ENCODE data around the gene PFKP. TPM values are rescaled to one million over a fixed set of nuclear protein-coding genes. Genes with fewer than 3 reads are reported as not detected.

The PFKP gene
- total RNA-seq, 1 donor from 2014 or later = 196 TPM

DNA sequence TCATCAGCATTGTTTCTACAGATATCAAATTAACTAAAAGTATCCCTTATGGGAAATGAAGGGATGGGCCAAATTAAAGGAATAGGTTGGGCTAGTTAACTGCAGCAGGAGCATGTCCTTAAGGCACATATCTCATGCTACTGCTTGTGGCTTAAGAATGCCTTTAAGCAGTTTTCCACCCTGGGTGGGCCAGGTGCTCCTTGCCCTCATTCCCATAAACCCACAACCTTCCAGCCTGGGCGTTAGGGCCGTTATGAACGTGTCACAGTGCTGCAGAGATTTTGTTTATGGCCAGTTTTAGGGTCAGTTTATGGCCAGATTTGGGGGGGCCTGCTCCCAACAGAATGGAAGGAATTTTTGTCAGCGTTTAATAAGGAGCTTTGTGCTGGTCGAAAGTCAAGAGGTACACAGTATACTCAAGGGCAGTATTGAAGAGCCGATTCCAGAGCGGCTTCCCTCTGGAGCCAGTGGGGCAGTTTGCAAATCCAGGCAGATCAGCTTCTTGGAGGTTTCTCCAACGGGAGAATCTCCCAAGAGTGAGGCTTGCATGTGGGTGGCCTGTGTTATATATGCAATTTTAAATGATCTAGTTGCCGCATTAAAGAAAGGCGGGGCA, 7.7 kb downstream of the PFKP start:
- FAIRE-seq (no peak), DNase-seq (ENCODE audit: low read depth) (no peak)
- Histone ChIP-seq H3K36me3 (ENCODE audit: control insufficient read depth, insufficient read depth, low read length) (peaks cover 12% of the 10 kb centered on the region), H3K27me3 (ENCODE audit: control insufficient read depth, insufficient read depth, low read length) (no peaks in the 10 kb centered on the region), H3K4me3 (ENCODE audit: low read depth, low read length) (no peak overlapping the region)
- TF ChIP-seq, protein P1, sequence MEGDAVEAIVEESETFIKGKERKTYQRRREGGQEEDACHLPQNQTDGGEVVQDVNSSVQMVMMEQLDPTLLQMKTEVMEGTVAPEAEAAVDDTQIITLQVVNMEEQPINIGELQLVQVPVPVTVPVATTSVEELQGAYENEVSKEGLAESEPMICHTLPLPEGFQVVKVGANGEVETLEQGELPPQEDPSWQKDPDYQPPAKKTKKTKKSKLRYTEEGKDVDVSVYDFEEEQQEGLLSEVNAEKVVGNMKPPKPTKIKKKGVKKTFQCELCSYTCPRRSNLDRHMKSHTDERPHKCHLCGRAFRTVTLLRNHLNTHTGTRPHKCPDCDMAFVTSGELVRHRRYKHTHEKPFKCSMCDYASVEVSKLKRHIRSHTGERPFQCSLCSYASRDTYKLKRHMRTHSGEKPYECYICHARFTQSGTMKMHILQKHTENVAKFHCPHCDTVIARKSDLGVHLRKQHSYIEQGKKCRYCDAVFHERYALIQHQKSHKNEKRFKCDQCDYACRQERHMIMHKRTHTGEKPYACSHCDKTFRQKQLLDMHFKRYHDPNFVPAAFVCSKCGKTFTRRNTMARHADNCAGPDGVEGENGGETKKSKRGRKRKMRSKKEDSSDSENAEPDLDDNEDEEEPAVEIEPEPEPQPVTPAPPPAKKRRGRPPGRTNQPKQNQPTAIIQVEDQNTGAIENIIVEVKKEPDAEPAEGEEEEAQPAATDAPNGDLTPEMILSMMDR (IDR thresholded peaks at IDR 0.05; ENCODE audit: insufficient read depth, low read length, severe bottlenecking) = no peak

DNA sequence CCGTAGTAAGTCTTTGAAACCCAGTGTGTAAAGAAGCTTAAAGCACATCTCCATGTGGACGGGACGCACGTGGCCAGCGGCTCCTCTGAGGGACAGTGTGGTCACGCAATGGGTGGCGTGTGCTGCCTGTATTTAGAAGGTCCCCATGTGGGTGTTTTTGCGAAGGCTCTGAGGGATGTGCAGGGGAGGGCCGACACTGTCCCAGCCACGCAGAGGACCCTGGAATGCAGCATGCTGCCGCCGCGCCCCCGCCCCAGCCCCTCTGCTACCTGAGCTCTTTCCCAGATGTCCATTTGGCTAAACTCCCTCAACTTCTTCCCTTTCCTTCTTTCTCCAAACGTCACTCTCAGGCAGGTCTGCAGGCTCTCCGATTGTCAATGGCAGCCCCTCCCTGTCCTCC, 8.8 kb downstream of the PFKP start:
- TF ChIP-seq, protein P1 (IDR thresholded peaks at IDR 0.05; ENCODE audit: insufficient read depth, low read length, severe bottlenecking) = no peak
- Histone ChIP-seq H3K27me3 (ENCODE audit: control insufficient read depth, insufficient read depth, low read length) (no peaks in the 10 kb centered on the region), H3K4me3 (ENCODE audit: low read depth, low read length) (no peak overlapping the region), H3K36me3 (ENCODE audit: control insufficient read depth, insufficient read depth, low read length) (peaks cover 10% of the 10 kb centered on the region)
- FAIRE-seq (no peak), DNase-seq (ENCODE audit: low read depth) (no peak)

DNA sequence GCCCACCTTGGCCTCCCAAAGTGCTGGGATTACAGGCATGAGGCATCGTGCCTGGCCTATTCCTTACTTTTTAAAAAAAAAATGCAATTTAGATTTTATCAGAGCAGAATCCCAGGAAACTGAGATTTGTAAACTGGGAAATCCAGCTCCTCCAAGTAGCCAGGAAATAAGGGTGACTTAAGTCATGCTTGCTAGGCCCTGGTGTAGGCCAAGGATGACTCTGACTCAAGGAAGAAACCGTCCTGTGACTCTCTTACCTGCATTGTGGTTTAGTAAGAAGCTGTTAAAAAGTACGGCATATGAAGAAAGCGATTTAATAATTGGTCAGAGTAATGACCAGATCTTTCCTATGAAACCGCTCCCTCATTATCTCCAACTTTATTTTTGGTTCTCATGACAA, 10.2 kb downstream of the PFKP start:
- no peak for FAIRE-seq

DNA sequence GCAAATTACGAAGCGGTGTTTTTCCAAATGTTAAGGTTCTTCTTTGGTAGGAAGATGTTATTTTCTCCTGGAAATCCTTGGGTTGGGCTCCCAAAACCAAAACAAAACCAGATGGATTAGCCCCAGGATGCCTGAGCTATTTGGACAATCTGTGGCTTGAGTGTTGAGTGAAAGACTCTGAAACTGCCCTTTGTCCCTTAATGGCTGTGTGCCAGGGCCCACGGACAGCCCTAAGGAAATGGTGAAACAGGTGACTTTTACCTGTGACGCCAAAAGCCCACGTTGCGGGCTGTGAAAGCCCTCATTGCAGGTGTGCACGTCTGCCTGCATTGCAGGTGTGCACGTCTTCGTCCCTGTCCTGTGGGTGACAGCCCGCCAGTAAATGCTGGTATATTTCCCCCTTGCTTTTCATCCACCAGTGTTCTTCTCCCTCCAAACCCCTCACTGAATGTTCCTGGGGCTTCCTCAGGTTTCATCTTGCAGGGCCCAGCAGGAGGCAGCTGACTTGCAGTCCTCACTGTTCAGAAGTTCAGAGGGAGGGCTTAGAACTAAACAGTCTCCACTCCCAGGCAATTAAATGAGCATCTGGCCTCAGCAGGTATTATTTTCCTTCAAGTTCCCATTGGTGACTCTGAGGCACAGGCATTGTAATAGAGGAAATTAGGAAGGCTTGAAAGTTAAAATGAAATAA, 10.7 kb downstream of the PFKP start:
- no peak for FAIRE-seq
- peaks cover 13% of the 10 kb centered on the region for H3K36me3 ChIP-seq (ENCODE audit: control insufficient read depth, insufficient read depth, low read length)

More for the DNA sequence above, 10.2 kb downstream of the PFKP start:
- DNase-seq (ENCODE audit: low read depth) = no peak
- Histone ChIP-seq H3K4me3 (ENCODE audit: low read depth, low read length) (no peak overlapping the region), H3K27me3 (ENCODE audit: control insufficient read depth, insufficient read depth, low read length) (no peaks in the 10 kb centered on the region), H3K36me3 (ENCODE audit: control insufficient read depth, insufficient read depth, low read length) (peaks cover 15% of the 10 kb centered on the region)
- TF ChIP-seq, protein P1 (IDR thresholded peaks at IDR 0.05; ENCODE audit: insufficient read depth, low read length, severe bottlenecking) = no peak

DNA sequence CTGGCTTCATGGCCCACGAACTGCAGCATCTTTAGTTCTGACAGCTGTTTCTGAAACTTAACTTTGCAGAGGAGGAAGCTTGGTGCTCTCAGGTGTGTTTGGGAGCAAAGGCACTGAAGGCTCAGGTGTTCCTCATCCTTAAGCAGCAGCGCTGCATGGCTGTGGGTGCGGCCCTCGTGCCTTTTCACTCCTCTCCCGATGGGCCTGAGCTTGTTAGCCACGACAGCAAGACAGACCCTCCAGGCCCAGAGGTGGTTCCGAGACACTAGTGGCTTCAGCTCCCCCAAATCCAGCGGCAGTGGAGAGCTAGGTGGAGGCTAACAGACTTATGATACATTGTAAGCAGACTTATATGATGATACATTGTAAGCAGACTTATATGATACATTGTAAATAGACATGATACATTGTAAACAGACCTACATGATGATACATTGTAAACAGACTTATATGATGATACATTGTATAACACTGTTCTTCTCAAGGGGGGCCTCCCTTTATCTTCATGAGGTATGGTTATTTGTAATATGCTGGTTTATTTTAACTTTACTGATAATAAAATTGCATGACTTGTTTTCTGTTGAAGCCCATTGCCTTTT, 14.1 kb downstream of the PFKP start:
- peaks cover 15% of the 10 kb centered on the region for H3K36me3 ChIP-seq (ENCODE audit: control insufficient read depth, insufficient read depth, low read length)
- H3K27me3 ChIP-seq (ENCODE audit: control insufficient read depth, insufficient read depth, low read length) = no peaks in the 10 kb centered on the region
- peak; percentile 55 for DNase-seq (ENCODE audit: low read depth)
- no peak overlapping the region for H3K4me3 ChIP-seq (ENCODE audit: low read depth, low read length)
- FAIRE-seq = no peak
- TF ChIP-seq, protein P1 (IDR thresholded peaks at IDR 0.05; ENCODE audit: insufficient read depth, low read length, severe bottlenecking) = no peak

More for the DNA sequence above, 10.7 kb downstream of the PFKP start:
- TF ChIP-seq, protein P1 (IDR thresholded peaks at IDR 0.05; ENCODE audit: insufficient read depth, low read length, severe bottlenecking) = no peak
- Histone ChIP-seq H3K27me3 (ENCODE audit: control insufficient read depth, insufficient read depth, low read length) (no peaks in the 10 kb centered on the region), H3K4me3 (ENCODE audit: low read depth, low read length) (no peak overlapping the region)
- DNase-seq (ENCODE audit: low read depth) = no peak
